ENCODE results near the gene SPESP1.

GRCh38 chr15:68993276-68993675, 63.0 kb downstream of the SPESP1 start:
- TF ChIP-seq POLR2A (IDR thresholded peaks at IDR 0.05; ENCODE audit: low read depth, low read length) (no peak), TAF1 (IDR thresholded peaks at IDR 0.05; ENCODE audit: low read depth, low read length) (no peak), POLR2AphosphoS5 (IDR thresholded peaks at IDR 0.05; ENCODE audit: low read depth, low read length) (no peak), SPI1 (IDR thresholded peaks at IDR 0.05; ENCODE audit: low read depth, low read length) (no peak), PAX5 (IDR thresholded peaks at IDR 0.05; ENCODE audit: insufficient read depth, low read length, severe bottlenecking) (no peak), POU2F2 (IDR thresholded peaks at IDR 0.05; ENCODE audit: low read depth, low read length) (no peak)
